ENCODE measurements around the gene MIA. TPM values are rescaled to one million over a fixed set of nuclear protein-coding genes. Genes with fewer than 3 reads are reported as not detected.

MIA gene
- total and polyA plus RNA-seq, 2 of the 4 experiments (the other 2 are of a cell fraction) = 0.44 TPM; not detected in 1

GRCh38 chr19:40736661-40737060 is 38.7 kb upstream of the MIA start:
- H3K36me3 ChIP-seq (ENCODE audit: control insufficient read depth, insufficient read depth, low read length) = peaks cover 53% of the 10 kb centered on the region
- ATAC-seq (ENCODE audit: low read depth) = no peak
- POLR2A ChIA-PET (ENCODE audit: unreplicated experiment) = no interaction called here

More at GRCh38 chr19:40736661-40737060, 38.7 kb upstream of the MIA start:
- TF ChIP-seq BHLHE40 (IDR thresholded peaks at IDR 0.05; ENCODE audit: low read depth, low read length) (no peak), ELK1 (IDR thresholded peaks at IDR 0.05; ENCODE audit: borderline replicate concordance, low read depth, low read length) (no peak), CHD1 (IDR thresholded peaks at IDR 0.05; ENCODE audit: low read depth, low read length) (no peak), USF2 (IDR thresholded peaks at IDR 0.05; ENCODE audit: low read depth, low read length) (no peak), RAD21 (IDR thresholded peaks at IDR 0.05; ENCODE audit: low read length) (no peak), MXI1 (IDR thresholded peaks at IDR 0.05; ENCODE audit: borderline replicate concordance, low read depth, low read length) (no peak), CTCF (conservative IDR thresholded peaks at IDR 0.05; ENCODE audit: low read depth, low read length) (no peak), MAZ (IDR thresholded peaks at IDR 0.05; ENCODE audit: borderline replicate concordance, low read depth, low read length) (no peak), SMC3 (IDR thresholded peaks at IDR 0.05; ENCODE audit: low read depth, low read length) (no peak), POLR2A (IDR thresholded peaks at IDR 0.05; ENCODE audit: low read depth, low read length) (no peak), NFE2L2 (IDR thresholded peaks at IDR 0.05; ENCODE audit: low read depth, low read length) (no peak), MAFK (IDR thresholded peaks at IDR 0.05; ENCODE audit: low read depth, low read length) (no peak), RCOR1 (IDR thresholded peaks at IDR 0.05; ENCODE audit: insufficient replicate concordance, low read length) (no peak)
- H4K91ac ChIP-seq (ENCODE audit: insufficient read depth, low read depth, low read length) = no peak overlapping the region
- H2AK9ac ChIP-seq (replicated peaks; ENCODE audit: low read depth, low read length, poor library complexity) = no peak overlapping the region
- no peak overlapping the region for H3K9ac ChIP-seq (ENCODE audit: low read depth, low read length)
- no peak overlapping the region for H3K4me3 ChIP-seq (ENCODE audit: insufficient read depth, low read depth, low read length)
- no peak overlapping the region for H3K27ac ChIP-seq (ENCODE audit: insufficient read depth, low read length)
- H4K20me1 ChIP-seq (ENCODE audit: insufficient read depth, low read length) = no peaks in the 10 kb centered on the region
- no CpG with 5 or more reads among the region's 9 CpGs for WGBS, 2 experiments (ENCODE audit: extremely low coverage in 2 of 2, insufficient read length in 1 of 2)
- no peaks in the 10 kb centered on the region for H3K9me3 ChIP-seq (ENCODE audit: control insufficient read depth, insufficient read depth, low read length)
- H2AFZ ChIP-seq (replicated peaks; ENCODE audit: low read length, poor library complexity) = no peak overlapping the region
- no TSS peak for BruUV-seq (replicated peaks)
- no peak overlapping the region for H3K56ac ChIP-seq (ENCODE audit: extremely low read depth, insufficient read depth, low read length)
- no peaks in the 10 kb centered on the region for H3K4me1 ChIP-seq (ENCODE audit: control insufficient read depth, insufficient read depth, low read length)
- in situ Hi-C loops (cut with MboI; ENCODE audit: low sequenced_read_pairs) (no loop called here), dilution Hi-C loops (cut with HindIII; ENCODE audit: low sequenced_read_pairs, unreplicated experiment) (no loop called here), intact Hi-C loops (cut with micrococcal nuclease) (no loop called here)
- H2BK20ac ChIP-seq (ENCODE audit: low read depth, low read length) = no peak overlapping the region
- H3K9me1 ChIP-seq (ENCODE audit: insufficient read depth, low read length) = no peaks in the 10 kb centered on the region
- H3K14ac ChIP-seq (replicated peaks; ENCODE audit: low read depth, low read length) = no peak overlapping the region
- H3K27me3 ChIP-seq (ENCODE audit: control insufficient read depth, insufficient read depth, low read length) = no peaks in the 10 kb centered on the region
- H2BK5ac ChIP-seq (ENCODE audit: low read depth, low read length, poor library complexity, severe bottlenecking) = no peak overlapping the region
- H3K4me2 ChIP-seq (ENCODE audit: low read depth, low read length) = no peak overlapping the region
- no peak overlapping the region for H3K23ac ChIP-seq (ENCODE audit: low read depth, low read length)
- CTCF ChIA-PET = no interaction called here
- no peak overlapping the region for H2AK5ac ChIP-seq (ENCODE audit: low read depth, low read length)
- H2BK15ac ChIP-seq (ENCODE audit: low read depth, low read length) = no peak overlapping the region
- H4K5ac ChIP-seq (ENCODE audit: low read depth, low read length) = no peak overlapping the region
- H3K18ac ChIP-seq (ENCODE audit: low read depth, low read length) = no peak overlapping the region
- no peak for DNase-seq
- no peak overlapping the region for H2BK120ac ChIP-seq (ENCODE audit: low read depth, low read length)
- H3K4ac ChIP-seq (ENCODE audit: low read depth, low read length) = no peak overlapping the region
- no peaks in the 10 kb centered on the region; a peak in 1 of 4 replicates for H3K79me1 ChIP-seq (ENCODE audit: low read depth in 1 of 2, low read length in 2 of 2)
- no peak overlapping the region for H4K8ac ChIP-seq (ENCODE audit: low read depth in 2 of 2, low read length in 2 of 2)
